Endothelial cell of umbilical vein (primary cell): ENCODE results near the gene ATG13. TPM values are rescaled to one million over a fixed set of nuclear protein-coding genes. Genes with fewer than 3 reads are reported as not detected.

Experiments
- BruUV-seq: library from RNA; stranded (reverse); fragments of 400-500 nt; replicated peaks from 2 replicates; lab custom pipeline; 2021; lab: Mats Ljungman, UMichigan
- CTCF ChIA-PET: fragments of 300-600, 350-600 bp; sonication (Branson Sonifier 250); formaldehyde crosslinking; loops from one replicate; lab custom pipeline; 2021; ENCODE audit warnings: antibody characterized with exemption, inconsistent platforms; lab: Charles Lee
- POLR2A ChIA-PET: fragments of 300-600, 350-600 bp; sonication (Branson Sonifier 250); formaldehyde crosslinking; loops from one replicate; lab custom pipeline; 2021; ENCODE audit warnings: antibody characterized with exemption, inconsistent platforms; lab: Charles Lee
- DNase-seq: peaks from one replicate; pipeline ENCODE4 v3.0.0-alpha.2; 2011; ENCODE audit warnings: low read depth, low spot score
- FAIRE-seq: peaks from 2 replicates; lab custom pipeline; 2011; peaks lifted over from hg19 to GRCh38; lab: Jason Lieb, UNC
- H2AFZ ChIP-seq: 2 replicates; pipeline ENCODE4 v1.6.0; 2012; ENCODE audit warnings: low read depth, low read length, control low read depth, inconsistent platforms
- H3K27ac ChIP-seq: 2 replicates; pipeline ENCODE4 v1.5.1; 2011; ENCODE audit warnings: low read depth, mild to moderate bottlenecking, control low read depth, low read length, moderate library complexity; ENCODE audit not compliant: insufficient read depth
- H3K27me3 ChIP-seq, 2 experiments: 2 replicates each; pipeline versions ENCODE4 v1.6.0 to v1.6.1; 2011; ENCODE audit warnings: low read length in 2 of 2, mixed read lengths in 1 of 2; ENCODE audit not compliant: control insufficient read depth in 2 of 2, insufficient read depth in 2 of 2
- H3K36me3 ChIP-seq, 2 experiments: 2 replicates in 1 of 2; 3 replicates in 1 of 2; pipeline ENCODE4 v1.5.1; 2011; ENCODE audit warnings: low read length in 2 of 2, mild to moderate bottlenecking in 1 of 2, moderate library complexity in 1 of 2; ENCODE audit not compliant: control insufficient read depth in 2 of 2, insufficient read depth in 2 of 2; ENCODE audit errors: extremely low read depth in 1 of 2
- H3K4me1 ChIP-seq: 3 replicates; pipeline ENCODE4 v1.5.1; 2011; ENCODE audit warnings: mild to moderate bottlenecking, low read length; ENCODE audit not compliant: control insufficient read depth, insufficient read depth; ENCODE audit errors: extremely low read depth
- H3K4me2 ChIP-seq: 2 replicates; pipeline ENCODE4 v1.6.1; 2011; ENCODE audit warnings: low read length, control low read depth, mixed read lengths; ENCODE audit not compliant: insufficient read depth
- H3K4me3 ChIP-seq, 3 experiments: fragments of 200-600 bp in 1 of 3; sonication (generic), shearing (Covaris generic) in 1 of 3; replicated peaks in 1 of 3; 2 replicates each; pipeline ENCODE4 v1.5.1; 2011 to 2016; ENCODE audit warnings: control low read depth in 3 of 3, low read length in 3 of 3, mild to moderate bottlenecking in 2 of 3, inconsistent platforms in 1 of 3, low read depth in 1 of 3, moderate library complexity in 1 of 3; ENCODE audit not compliant: insufficient read depth in 1 of 3
- H3K79me2 ChIP-seq: 2 replicates; pipeline ENCODE4 v1.6.0; 2012; ENCODE audit warnings: low read length, inconsistent platforms; ENCODE audit not compliant: control insufficient read depth, insufficient read depth
- H3K9ac ChIP-seq: replicated peaks from 2 replicates; pipeline ENCODE3; 2011; ENCODE audit warnings: low read length, control low read depth; ENCODE audit not compliant: insufficient read depth; ENCODE audit errors: extremely low read depth
- H3K9me1 ChIP-seq: replicated peaks from 3 replicates; pipeline ENCODE4 v1.6.0; 2011; ENCODE audit warnings: mild to moderate bottlenecking, low read length; ENCODE audit not compliant: control insufficient read depth, insufficient read depth; ENCODE audit errors: extremely low read depth
- H3K9me3 ChIP-seq: replicated peaks from 2 replicates; pipeline ENCODE4 v1.5.1; 2012; ENCODE audit warnings: low read length, inconsistent platforms; ENCODE audit not compliant: control insufficient read depth, insufficient read depth
- H4K20me1 ChIP-seq: replicated peaks from 2 replicates; pipeline ENCODE3; 2011; ENCODE audit warnings: mild to moderate bottlenecking, low read length; ENCODE audit not compliant: control insufficient read depth, insufficient read depth; ENCODE audit errors: extremely low read depth
- FOS ChIP-seq: IDR thresholded peaks from 2 replicates; pipeline ENCODE4 v1.6.1; 2011; ENCODE audit warnings: mild to moderate bottlenecking, low read length, moderate library complexity, borderline replicate concordance; ENCODE audit not compliant: insufficient read depth
- GATA2 ChIP-seq: IDR thresholded peaks from 2 replicates; pipeline ENCODE4 v1.7.0; 2011; ENCODE audit warnings: low read depth, mild to moderate bottlenecking, moderate library complexity, mixed read lengths, low read length; ENCODE audit not compliant: insufficient read length, insufficient read depth
- JUN ChIP-seq: IDR thresholded peaks from 2 replicates; pipeline ENCODE4 v1.6.1; 2011; ENCODE audit warnings: borderline replicate concordance, low read depth; ENCODE audit not compliant: insufficient read length, insufficient read depth
- MYC ChIP-seq: IDR thresholded peaks from one replicate; pipeline ENCODE4 v1.6.1; 2011; ENCODE audit warnings: mild to moderate bottlenecking, low read depth, low read length
- POLR2A ChIP-seq: IDR thresholded peaks from 2 replicates; pipeline ENCODE4 v1.6.1; 2012; ENCODE audit warnings: low read depth, mild to moderate bottlenecking, control low read depth, low read length
- POLR2AphosphoS5 ChIP-seq: IDR thresholded peaks from 2 replicates; pipeline ENCODE4 v1.6.1; 2012; ENCODE audit warnings: low read depth, mild to moderate bottlenecking, control low read depth, low read length, moderate library complexity; ENCODE audit not compliant: insufficient read depth
- dilution Hi-C: fragments of 300-500 bp; cut with MboI; formaldehyde crosslinking; loops from one replicate; pipeline ENCODE4 v1.15.0; 2019; ENCODE audit warnings: low sequenced_read_pairs; ENCODE audit not compliant: extremely low pct_ligation_motif_present
- intact Hi-C: fragments of 100-400 bp; cut with micrococcal nuclease; formaldehyde crosslinking; loops from one replicate; pipeline ENCODE4 v1.10.0; 2022
- polyA plus RNA-seq, 4 experiments: library from polyadenylated mRNA; depleted of rRNA in 3 of 4; stranded (reverse) in 3 of 4; unstranded in 1 of 4; fragments of >200 nt; gene quantifications; 2 replicates each; pipeline versions ENCODE4 v1.2.1 to v1.2.3, GENCODE V29; 2011 to 2012; ENCODE audit warnings: missing spikeins in 1 of 4
- total RNA-seq: library from RNA; stranded (reverse); gene quantifications from 2 replicates; pipeline ENCODE4 v1.2.3, GENCODE V29; 2021
- TF ChIP-seq, protein P1 (sequence below), 2 donors: IDR thresholded peaks; 1 replicate in 1 of 2; 2 replicates in 1 of 2; pipeline ENCODE4 v1.5.1; 2011; ENCODE audit warnings: low read length in 2 of 2, mild to moderate bottlenecking in 2 of 2, moderate library complexity in 2 of 2, control low read depth in 1 of 2, inconsistent platforms in 1 of 2, low read depth in 1 of 2; ENCODE audit not compliant: insufficient read depth in 1 of 2; ENCODE audit errors: extremely low read depth in 1 of 2
- TF ChIP-seq, protein P2 (sequence below): IDR thresholded peaks from 2 replicates; pipeline ENCODE4 v1.6.1; 2011; ENCODE audit not compliant: insufficient read depth, insufficient read length

Gene ATG13
- total and polyA plus RNA-seq, 2 donors (not counting 3 experiments of a cell fraction or from before 2014, with no cell fraction given) = 60.1 to 66.5 TPM

DNA sequence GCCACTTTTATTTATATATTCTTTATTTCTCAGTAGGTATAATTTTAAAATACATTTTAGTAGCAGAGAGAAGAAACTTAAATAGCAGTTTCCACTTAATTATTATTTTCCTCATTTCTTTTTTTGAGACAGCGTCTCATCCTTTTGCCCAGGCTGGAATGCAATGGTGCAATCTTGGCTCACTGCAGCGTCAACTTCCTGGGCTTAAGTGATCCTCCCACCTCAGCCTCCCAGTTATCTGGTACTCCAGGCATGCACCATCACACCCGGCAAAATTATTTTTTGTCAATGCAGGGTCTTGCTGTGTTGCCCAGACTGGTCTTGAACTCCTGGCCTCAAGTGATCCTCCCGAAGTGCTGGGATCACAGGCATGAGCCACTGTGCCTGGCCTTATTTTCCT, 38.3 kb downstream of the ATG13 start:
- H3K27me3 ChIP-seq = no peaks in the 10 kb centered on the region
- H3K4me1 ChIP-seq = no peaks in the 10 kb centered on the region
- no peak overlapping the region for H3K4me3 ChIP-seq
- no peak for FAIRE-seq
- peaks cover 12 to 24% of the 10 kb centered on the region in 2 experiments for H3K36me3 ChIP-seq
- no TSS peak for BruUV-seq
- H2AFZ ChIP-seq = no peak overlapping the region
- H3K79me2 ChIP-seq = no peaks in the 10 kb centered on the region
- CTCF ChIA-PET = no interaction called here
- H4K20me1 ChIP-seq = no peaks in the 10 kb centered on the region
- dilution Hi-C loops (no loop called here), intact Hi-C loops (no loop called here)
- no peaks in the 10 kb centered on the region for H3K9me1 ChIP-seq
- H3K4me2 ChIP-seq = no peak overlapping the region
- POLR2A ChIA-PET = no interaction called here
- no peak for TF ChIP-seq JUN
- no peak for DNase-seq
- H3K9ac ChIP-seq = no peak overlapping the region
- no peaks in the 10 kb centered on the region for H3K9me3 ChIP-seq
- H3K27ac ChIP-seq = no peak overlapping the region

DNA sequence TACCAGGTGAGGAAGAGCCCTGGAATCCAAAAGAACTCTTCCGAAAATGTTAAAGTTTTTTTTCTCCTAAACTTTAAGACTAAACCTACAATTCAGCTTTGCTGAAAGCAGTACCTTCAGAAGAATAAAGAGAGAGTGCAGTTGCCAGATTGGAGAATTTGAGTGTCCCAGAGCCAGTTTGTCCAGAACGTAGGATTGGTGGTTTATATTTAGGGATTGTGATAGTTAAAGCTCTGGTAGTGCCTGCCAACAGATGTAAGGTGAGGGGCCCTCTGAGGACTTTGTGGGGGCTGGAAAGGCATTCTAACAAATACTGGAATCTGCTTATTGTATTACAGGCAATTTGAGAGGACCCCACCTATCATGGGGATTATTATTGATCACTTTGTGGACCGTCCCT, 39.8 kb downstream of the ATG13 start:
- CTCF ChIA-PET = interaction anchor here (0.9 to 1.2 kb wide), 2 partner anchors 20 to 128 kb away, joined by 3 read pairs; no protein-coding TSS in a partner anchor
- Histone ChIP-seq H3K9me3 (no peaks in the 10 kb centered on the region), H2AFZ (no peak overlapping the region), H3K27ac (no peak overlapping the region), H3K9me1 (no peaks in the 10 kb centered on the region), H3K4me3 (no peak overlapping the region), H3K9ac (no peak overlapping the region), H3K4me2 (no peak overlapping the region), H4K20me1 (no peaks in the 10 kb centered on the region), H3K79me2 (no peaks in the 10 kb centered on the region), H3K36me3 (peaks cover 12 to 18% of the 10 kb centered on the region in 2 experiments), H3K4me1 (no peaks in the 10 kb centered on the region), H3K27me3 (no peaks in the 10 kb centered on the region)
- FAIRE-seq = peak; percentile 42
- no TSS peak for BruUV-seq
- TF ChIP-seq MYC (no peak), POLR2AphosphoS5 (no peak), GATA2 (no peak), POLR2A (no peak), FOS (no peak)
- TF ChIP-seq, protein P1, sequence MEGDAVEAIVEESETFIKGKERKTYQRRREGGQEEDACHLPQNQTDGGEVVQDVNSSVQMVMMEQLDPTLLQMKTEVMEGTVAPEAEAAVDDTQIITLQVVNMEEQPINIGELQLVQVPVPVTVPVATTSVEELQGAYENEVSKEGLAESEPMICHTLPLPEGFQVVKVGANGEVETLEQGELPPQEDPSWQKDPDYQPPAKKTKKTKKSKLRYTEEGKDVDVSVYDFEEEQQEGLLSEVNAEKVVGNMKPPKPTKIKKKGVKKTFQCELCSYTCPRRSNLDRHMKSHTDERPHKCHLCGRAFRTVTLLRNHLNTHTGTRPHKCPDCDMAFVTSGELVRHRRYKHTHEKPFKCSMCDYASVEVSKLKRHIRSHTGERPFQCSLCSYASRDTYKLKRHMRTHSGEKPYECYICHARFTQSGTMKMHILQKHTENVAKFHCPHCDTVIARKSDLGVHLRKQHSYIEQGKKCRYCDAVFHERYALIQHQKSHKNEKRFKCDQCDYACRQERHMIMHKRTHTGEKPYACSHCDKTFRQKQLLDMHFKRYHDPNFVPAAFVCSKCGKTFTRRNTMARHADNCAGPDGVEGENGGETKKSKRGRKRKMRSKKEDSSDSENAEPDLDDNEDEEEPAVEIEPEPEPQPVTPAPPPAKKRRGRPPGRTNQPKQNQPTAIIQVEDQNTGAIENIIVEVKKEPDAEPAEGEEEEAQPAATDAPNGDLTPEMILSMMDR (IDR thresholded peaks at IDR 0.05; ENCODE audit: extremely low read depth in 1 of 2, insufficient read depth in 1 of 2, low read depth in 1 of 2, low read length in 2 of 2) = no peak
- TF ChIP-seq, protein P2, sequence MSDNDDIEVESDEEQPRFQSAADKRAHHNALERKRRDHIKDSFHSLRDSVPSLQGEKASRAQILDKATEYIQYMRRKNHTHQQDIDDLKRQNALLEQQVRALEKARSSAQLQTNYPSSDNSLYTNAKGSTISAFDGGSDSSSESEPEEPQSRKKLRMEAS = no peak
- no peak for DNase-seq
- POLR2A ChIA-PET = interaction anchor here (0.6 kb wide), 1 partner anchor 1069 kb away, joined by 5 read pairs; no protein-coding TSS in a partner anchor
- dilution Hi-C loops = no loop called here
- intact Hi-C loops = no loop called here
